ENCODE results near the gene USH2A.

GRCh38 chr1:215986401-215986800 lies 436.8 kb downstream of the USH2A start:
- TF ChIP-seq, protein P1, sequence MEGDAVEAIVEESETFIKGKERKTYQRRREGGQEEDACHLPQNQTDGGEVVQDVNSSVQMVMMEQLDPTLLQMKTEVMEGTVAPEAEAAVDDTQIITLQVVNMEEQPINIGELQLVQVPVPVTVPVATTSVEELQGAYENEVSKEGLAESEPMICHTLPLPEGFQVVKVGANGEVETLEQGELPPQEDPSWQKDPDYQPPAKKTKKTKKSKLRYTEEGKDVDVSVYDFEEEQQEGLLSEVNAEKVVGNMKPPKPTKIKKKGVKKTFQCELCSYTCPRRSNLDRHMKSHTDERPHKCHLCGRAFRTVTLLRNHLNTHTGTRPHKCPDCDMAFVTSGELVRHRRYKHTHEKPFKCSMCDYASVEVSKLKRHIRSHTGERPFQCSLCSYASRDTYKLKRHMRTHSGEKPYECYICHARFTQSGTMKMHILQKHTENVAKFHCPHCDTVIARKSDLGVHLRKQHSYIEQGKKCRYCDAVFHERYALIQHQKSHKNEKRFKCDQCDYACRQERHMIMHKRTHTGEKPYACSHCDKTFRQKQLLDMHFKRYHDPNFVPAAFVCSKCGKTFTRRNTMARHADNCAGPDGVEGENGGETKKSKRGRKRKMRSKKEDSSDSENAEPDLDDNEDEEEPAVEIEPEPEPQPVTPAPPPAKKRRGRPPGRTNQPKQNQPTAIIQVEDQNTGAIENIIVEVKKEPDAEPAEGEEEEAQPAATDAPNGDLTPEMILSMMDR (IDR thresholded peaks at IDR 0.05; ENCODE audit: low read length): no peak
- TF ChIP-seq EZH2 (optimal IDR thresholded peaks at IDR 0.05; ENCODE audit: low read depth, low read length): no peak
